Activated T-helper 17 cell treated with anti-CD3 and anti-CD28 coated beads, Interleukin-2, amount 50 U/mL, for 72 hours (primary cell): ENCODE data around the gene CASD1. TPM values are rescaled to one million over a fixed set of nuclear protein-coding genes. Genes with fewer than 3 reads are reported as not detected.
A peak's percentile ranks its signal among the peaks of the same experiment; 100 is the strongest.

Source experiments
- ATAC-seq: fragments of 150-1000 bp; cut with Tn5 transposase; replicated peaks from 2 replicates; pipeline ENCODE4 v1.10.0; 2021; ENCODE audit warnings: mild to moderate bottlenecking, moderate library complexity
- H3K27ac Mint-ChIP-seq: one replicate; pipeline ENCODE4 v1.8.0; 2022; ENCODE audit warnings: mixed read lengths
- H3K27me3 Mint-ChIP-seq: one replicate; pipeline ENCODE4 v1.8.0; 2022; ENCODE audit warnings: mixed read lengths
- H3K36me3 Mint-ChIP-seq: one replicate; pipeline ENCODE4 v1.8.0; 2022; ENCODE audit warnings: low read depth, mild to moderate bottlenecking, mixed read lengths
- H3K4me1 Mint-ChIP-seq: one replicate; pipeline ENCODE4 v1.8.0; 2022; ENCODE audit warnings: mixed read lengths
- H3K4me3 Mint-ChIP-seq: one replicate; pipeline ENCODE4 v1.8.0; 2022; ENCODE audit warnings: mild to moderate bottlenecking, mixed read lengths
- H3K9me3 Mint-ChIP-seq: one replicate; pipeline ENCODE4 v1.8.0; 2022; ENCODE audit warnings: mixed read lengths
- total RNA-seq, 2 donors: library from RNA; stranded (reverse); gene quantifications; one replicate each; pipeline ENCODE4 v1.2.3, GENCODE V29; 2022

CASD1 gene
- total RNA-seq, 2 donors from 2014 or later = 14.2 to 26.6 TPM

GRCh38 chr7:94498918-94499317, 10.7 kb upstream of the CASD1 start:
- peaks cover 21% of the 10 kb centered on the region for H3K27me3 Mint-ChIP-seq
- H3K4me3 Mint-ChIP-seq = no peak overlapping the region
- H3K9me3 Mint-ChIP-seq = no peaks in the 10 kb centered on the region
- no peak overlapping the region for H3K27ac Mint-ChIP-seq
- H3K36me3 Mint-ChIP-seq = no peaks in the 10 kb centered on the region
- no peaks in the 10 kb centered on the region for H3K4me1 Mint-ChIP-seq
- ATAC-seq = no peak

- H3K4me3 Mint-ChIP-seq = no peak overlapping the region
- H3K27ac Mint-ChIP-seq = no peak overlapping the region
- H3K9me3 Mint-ChIP-seq = no peaks in the 10 kb centered on the region
- no peaks in the 10 kb centered on the region for H3K27me3 Mint-ChIP-seq
- H3K36me3 Mint-ChIP-seq = peaks cover 10% of the 10 kb centered on the region
- ATAC-seq = no peak
- H3K4me1 Mint-ChIP-seq = peaks cover 24% of the 10 kb centered on the region
Observed at GRCh38 chr7:94507462-94507861, 2.1 kb upstream of the CASD1 start.

GRCh38 chr7:94507962-94508361, 1.6 kb upstream of the CASD1 start:
- H3K36me3 Mint-ChIP-seq = peaks cover 10% of the 10 kb centered on the region
- H3K9me3 Mint-ChIP-seq = no peaks in the 10 kb centered on the region
- peak overlapping the region; percentile 91 for H3K27ac Mint-ChIP-seq
- no peaks in the 10 kb centered on the region for H3K27me3 Mint-ChIP-seq
- peak overlapping the region; percentile 91 for H3K4me3 Mint-ChIP-seq
- no peak for ATAC-seq
- H3K4me1 Mint-ChIP-seq = peaks cover 28% of the 10 kb centered on the region

GRCh38 chr7:94509887-94510581, 425 bp downstream of the CASD1 start:
- H3K9me3 Mint-ChIP-seq = no peaks in the 10 kb centered on the region
- H3K27me3 Mint-ChIP-seq = no peaks in the 10 kb centered on the region
- peak overlapping the region; percentile 91 for H3K4me3 Mint-ChIP-seq
- peak overlapping the region; percentile 92 for H3K27ac Mint-ChIP-seq
- ATAC-seq = peak; percentile 77
- peaks cover 16% of the 10 kb centered on the region for H3K36me3 Mint-ChIP-seq
- peaks cover 38% of the 10 kb centered on the region for H3K4me1 Mint-ChIP-seq

- Mint-ChIP-seq H3K4me1 (peaks cover 42% of the 10 kb centered on the region), H3K4me3 (peak overlapping the region; percentile 91), H3K27ac (peak overlapping the region; percentile 92), H3K27me3 (no peaks in the 10 kb centered on the region), H3K36me3 (peaks cover 16% of the 10 kb centered on the region), H3K9me3 (no peaks in the 10 kb centered on the region)
- ATAC-seq = peak; percentile 9
Observed at GRCh38 chr7:94510582-94511496, 1.2 kb downstream of the CASD1 start.

- peak overlapping the region; percentile 91 for H3K4me3 Mint-ChIP-seq
- ATAC-seq = peak; percentile 57
- H3K9me3 Mint-ChIP-seq = no peaks in the 10 kb centered on the region
- peaks cover 16% of the 10 kb centered on the region for H3K36me3 Mint-ChIP-seq
- H3K4me1 Mint-ChIP-seq = peaks cover 50% of the 10 kb centered on the region
- no peaks in the 10 kb centered on the region for H3K27me3 Mint-ChIP-seq
- peak overlapping the region; percentile 92 for H3K27ac Mint-ChIP-seq
Observed at GRCh38 chr7:94511718-94512117, 2.1 kb downstream of the CASD1 start.

- H3K27ac Mint-ChIP-seq = no peak overlapping the region
- H3K36me3 Mint-ChIP-seq = peaks cover 27% of the 10 kb centered on the region
- no peaks in the 10 kb centered on the region for H3K27me3 Mint-ChIP-seq
- H3K4me3 Mint-ChIP-seq = peak overlapping the region; percentile 91
- ATAC-seq = no peak
- H3K4me1 Mint-ChIP-seq = peaks cover 50% of the 10 kb centered on the region
- no peaks in the 10 kb centered on the region for H3K9me3 Mint-ChIP-seq
Observed at GRCh38 chr7:94512735-94513564, 3.3 kb downstream of the CASD1 start.

GRCh38 chr7:94513565-94513860, 3.9 kb downstream of the CASD1 start:
- ATAC-seq = no peak
- Mint-ChIP-seq H3K4me3 (peak overlapping the region; percentile 91), H3K4me1 (peaks cover 47% of the 10 kb centered on the region), H3K27ac (no peak overlapping the region), H3K36me3 (peaks cover 32% of the 10 kb centered on the region), H3K9me3 (no peaks in the 10 kb centered on the region), H3K27me3 (no peaks in the 10 kb centered on the region)

GRCh38 chr7:94514140-94514889, 4.7 kb downstream of the CASD1 start:
- Mint-ChIP-seq H3K36me3 (peaks cover 36% of the 10 kb centered on the region), H3K27ac (no peak overlapping the region), H3K4me3 (peak overlapping the region; percentile 48), H3K9me3 (no peaks in the 10 kb centered on the region), H3K4me1 (peaks cover 45% of the 10 kb centered on the region), H3K27me3 (no peaks in the 10 kb centered on the region)
- ATAC-seq = no peak

GRCh38 chr7:94514917-94515316, 5.3 kb downstream of the CASD1 start:
- peaks cover 42% of the 10 kb centered on the region for H3K36me3 Mint-ChIP-seq
- H3K4me3 Mint-ChIP-seq = peak overlapping the region; percentile 22
- no peak for ATAC-seq
- H3K9me3 Mint-ChIP-seq = no peaks in the 10 kb centered on the region
- H3K27ac Mint-ChIP-seq = peak overlapping the region; percentile 42
- peaks cover 45% of the 10 kb centered on the region for H3K4me1 Mint-ChIP-seq
- no peaks in the 10 kb centered on the region for H3K27me3 Mint-ChIP-seq

- Mint-ChIP-seq H3K4me1 (no peaks in the 10 kb centered on the region), H3K27me3 (no peaks in the 10 kb centered on the region), H3K36me3 (peaks cover 51% of the 10 kb centered on the region), H3K4me3 (no peak overlapping the region), H3K9me3 (no peaks in the 10 kb centered on the region), H3K27ac (no peak overlapping the region)
- ATAC-seq = no peak
Observed at GRCh38 chr7:94525923-94526322, 16.3 kb downstream of the CASD1 start.

GRCh38 chr7:94529516-94529915, 19.9 kb downstream of the CASD1 start:
- H3K9me3 Mint-ChIP-seq = no peaks in the 10 kb centered on the region
- no peak overlapping the region for H3K27ac Mint-ChIP-seq
- ATAC-seq = no peak
- no peaks in the 10 kb centered on the region for H3K27me3 Mint-ChIP-seq
- H3K4me1 Mint-ChIP-seq = no peaks in the 10 kb centered on the region
- peaks cover 29% of the 10 kb centered on the region for H3K36me3 Mint-ChIP-seq
- H3K4me3 Mint-ChIP-seq = no peak overlapping the region

GRCh38 chr7:94530109-94530508, 20.5 kb downstream of the CASD1 start:
- no peak for ATAC-seq
- no peaks in the 10 kb centered on the region for H3K27me3 Mint-ChIP-seq
- H3K36me3 Mint-ChIP-seq = peaks cover 34% of the 10 kb centered on the region
- no peaks in the 10 kb centered on the region for H3K4me1 Mint-ChIP-seq
- H3K27ac Mint-ChIP-seq = no peak overlapping the region
- no peak overlapping the region for H3K4me3 Mint-ChIP-seq
- H3K9me3 Mint-ChIP-seq = no peaks in the 10 kb centered on the region

- peaks cover 48% of the 10 kb centered on the region for H3K36me3 Mint-ChIP-seq
Observed at GRCh38 chr7:94532676-94533075, 23.1 kb downstream of the CASD1 start.

More at GRCh38 chr7:94532676-94533075, 23.1 kb downstream of the CASD1 start:
- no peaks in the 10 kb centered on the region for H3K4me1 Mint-ChIP-seq
- no peak for ATAC-seq
- no peaks in the 10 kb centered on the region for H3K9me3 Mint-ChIP-seq
- H3K27me3 Mint-ChIP-seq = no peaks in the 10 kb centered on the region
- H3K4me3 Mint-ChIP-seq = no peak overlapping the region
- H3K27ac Mint-ChIP-seq = no peak overlapping the region
